HepG2 (cell line): Measurements from ENCODE around the gene C22orf31. TPM values are rescaled to one million over a fixed set of nuclear protein-coding genes. Genes with fewer than 3 reads are reported as not detected.
A peak's percentile ranks its signal among the peaks of the same experiment; 100 is the strongest.

Experiments
- ARNT ChIP-seq: fragments of 450-650 bp; IDR thresholded peaks from 2 replicates; pipeline ENCODE4 v1.6.1; 2017
- ATAD3A ChIP-seq: sonication (generic); formaldehyde crosslinking; IDR thresholded peaks from 2 replicates; pipeline ENCODE4 v1.4.0; 2020; ENCODE audit warnings: missing genetic modification reagents
- CCDC6 ChIP-seq: sonication (generic); formaldehyde crosslinking; IDR thresholded peaks from 2 replicates; pipeline ENCODE4 v1.8.1; 2022; ENCODE audit warnings: mild to moderate bottlenecking, missing genetic modification reagents, moderate library complexity
- CENPT ChIP-seq: sonication (generic); formaldehyde crosslinking; IDR thresholded peaks from 2 replicates; pipeline ENCODE4 v1.8.0; 2022; ENCODE audit warnings: low read depth, mild to moderate bottlenecking, moderate library complexity, missing genetic modification reagents
- DMAP1 ChIP-seq: IDR thresholded peaks from 2 replicates; pipeline ENCODE4 v1.6.1; 2016
- HHEX ChIP-seq: IDR thresholded peaks from 2 replicates; pipeline ENCODE4 v1.6.1; 2016; ENCODE audit warnings: control low read depth
- HNRNPL ChIP-seq: fragments of 200-400 bp; formaldehyde crosslinking; IDR thresholded peaks from 2 replicates; pipeline ENCODE4 v1.6.1; 2017; ENCODE audit warnings: mild to moderate bottlenecking, low read depth, low read length
- MXD4 ChIP-seq: IDR thresholded peaks from 2 replicates; pipeline ENCODE4 v1.6.1; 2016; ENCODE audit warnings: mild to moderate bottlenecking, missing biosample characterization, missing genetic modification reagents
- MYC ChIP-seq: sonication (generic); formaldehyde crosslinking; IDR thresholded peaks from 2 replicates; pipeline ENCODE4 v1.9.0; 2021; ENCODE audit warnings: missing genetic modification reagents, borderline replicate concordance
- NFE2L1 ChIP-seq: sonication (generic); formaldehyde crosslinking; IDR thresholded peaks from 2 replicates; pipeline ENCODE4 v1.4.0; 2020; ENCODE audit warnings: missing genetic modification reagents, mild to moderate bottlenecking, borderline replicate concordance
- PCBP1 ChIP-seq: fragments of 200-400 bp; formaldehyde crosslinking; IDR thresholded peaks from 2 replicates; pipeline ENCODE4 v1.6.1; 2017; ENCODE audit warnings: mild to moderate bottlenecking, low read depth, low read length, borderline replicate concordance
- PCBP2 ChIP-seq: fragments of 200-400 bp; formaldehyde crosslinking; optimal IDR thresholded peaks from 2 replicates; pipeline ENCODE3; 2018; ENCODE audit warnings: low read length, low read depth; ENCODE audit not compliant: poor library complexity, severe bottlenecking
- RARG ChIP-seq: sonication (generic); formaldehyde crosslinking; IDR thresholded peaks from 2 replicates; pipeline ENCODE4 v1.4.0; 2020; ENCODE audit warnings: low read depth, mild to moderate bottlenecking, missing genetic modification reagents
- RXRA ChIP-seq: sonication (generic); formaldehyde crosslinking; IDR thresholded peaks from 2 replicates; pipeline ENCODE4 v1.5.1; 2020; ENCODE audit warnings: missing genetic modification reagents
- SOX6 ChIP-seq, 2 experiments: fragments of 450-650 bp in 1 of 2; sonication (generic) in 1 of 2; formaldehyde crosslinking in 1 of 2; IDR thresholded peaks; 2 replicates each; pipeline versions ENCODE4 v1.4.0 to v1.6.1; 2017 to 2020; ENCODE audit warnings: antibody characterized with exemption in 1 of 2, mild to moderate bottlenecking in 1 of 2, missing genetic modification reagents in 1 of 2
- STAT5B ChIP-seq: sonication (generic); formaldehyde crosslinking; IDR thresholded peaks from 2 replicates; pipeline ENCODE4 v1.4.0; 2020; ENCODE audit warnings: missing genetic modification reagents
- ZFP90 ChIP-seq: sonication (generic); formaldehyde crosslinking; IDR thresholded peaks from 2 replicates; pipeline ENCODE4 v1.8.0; 2022; ENCODE audit warnings: missing genetic modification reagents, mild to moderate bottlenecking, inconsistent platforms, borderline replicate concordance
- ZNF138 ChIP-seq: sonication (generic); formaldehyde crosslinking; IDR thresholded peaks from 2 replicates; pipeline ENCODE4 v1.5.0; 2020; ENCODE audit warnings: mild to moderate bottlenecking, low read depth, missing genetic modification reagents
- ZNF501 ChIP-seq: sonication (generic); formaldehyde crosslinking; IDR thresholded peaks from 2 replicates; pipeline ENCODE4 v1.5.1; 2020; ENCODE audit warnings: mild to moderate bottlenecking, moderate library complexity, missing genetic modification reagents
- polyA plus RNA-seq, 8 experiments: library from polyadenylated mRNA; depleted of rRNA in 3 of 8; stranded (reverse) in 7 of 8; unstranded in 1 of 8; fragments of >200 nt; fragmentation: Illumina TruSeq in 4 of 8; extraction: Trizol in 4 of 8; gene quantifications; 2 replicates each; pipeline versions ENCODE4 v1.2.1 to v1.2.3, GENCODE V29; 2011 to 2016; ENCODE audit warnings: low read depth in 4 of 8, missing spikeins in 1 of 8, mixed read lengths in 1 of 8; ENCODE audit not compliant: insufficient read depth in 1 of 8
- total RNA-seq, 5 experiments: library from RNA; depleted of rRNA; stranded (reverse); fragments of >200 nt; fragmentation: Illumina TruSeq; extraction: Trizol; gene quantifications; 2 replicates each; pipeline ENCODE4 v1.2.3, GENCODE V29; 2016; ENCODE audit warnings: low read depth in 1 of 5
- TF ChIP-seq, protein P1 (sequence below): sonication (generic); formaldehyde crosslinking; IDR thresholded peaks from 2 replicates; pipeline ENCODE4 v1.4.0; 2020; ENCODE audit warnings: missing genetic modification reagents
- TF ChIP-seq, protein P2 (sequence below): sonication (generic); formaldehyde crosslinking; IDR thresholded peaks from 2 replicates; pipeline ENCODE4 v1.9.0; 2021; ENCODE audit warnings: missing genetic modification reagents, mild to moderate bottlenecking, borderline replicate concordance
- TF ChIP-seq, protein P3 (sequence below): sonication (generic); formaldehyde crosslinking; IDR thresholded peaks from 2 replicates; pipeline ENCODE4 v1.8.0; 2022; ENCODE audit warnings: missing genetic modification reagents, low read depth, mild to moderate bottlenecking, borderline replicate concordance
- TF ChIP-seq, protein P4 (sequence below): sonication (generic); formaldehyde crosslinking; IDR thresholded peaks from 2 replicates; pipeline ENCODE4 v1.8.1; 2023; ENCODE audit warnings: mild to moderate bottlenecking, moderate library complexity, missing genetic modification reagents

Gene C22orf31
- total and polyA plus RNA-seq, 2 of the 13 experiments (the other 11 are each of a cell fraction or from before 2014, with no cell fraction given), result not detected

DNA sequence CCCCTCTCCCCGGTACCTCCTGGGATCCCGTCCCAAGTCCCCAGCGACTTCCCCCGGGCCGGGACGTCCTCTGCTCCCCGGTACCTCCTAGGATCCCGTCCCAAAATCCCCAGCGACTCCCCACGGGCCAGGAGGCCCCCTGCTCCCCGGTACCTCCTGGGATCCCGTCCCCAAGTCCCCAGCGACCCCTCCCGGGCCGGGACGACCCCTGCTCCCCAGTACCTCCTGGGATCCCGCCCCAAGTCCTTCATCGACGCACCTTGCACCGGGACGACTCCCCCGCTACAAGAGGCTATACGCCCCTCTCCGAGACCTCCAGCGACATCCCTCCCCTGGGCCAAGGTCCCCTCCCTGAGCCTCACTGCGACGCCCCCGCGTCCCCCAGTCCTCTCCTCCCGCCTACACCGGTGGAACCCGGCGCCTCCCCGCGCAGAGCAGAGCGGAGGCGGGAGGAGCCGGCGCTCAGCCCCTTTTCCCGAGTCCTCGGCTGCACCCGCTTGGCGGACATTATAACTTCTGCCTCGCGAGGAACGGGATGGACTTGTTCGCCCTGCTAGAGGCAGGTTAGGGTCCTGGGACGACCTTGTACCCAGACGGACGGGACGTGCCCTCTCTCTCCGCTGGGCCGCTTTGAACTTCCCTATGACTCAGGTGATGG is 12.1 kb upstream of the C22orf31 start (continued):
- 0 out of 2 replicates have a peak, but pooled peaks have one; percentile 49 for TF ChIP-seq HNRNPL
- no peak for TF ChIP-seq ATAD3A
- TF ChIP-seq ZNF501, result peak; percentile 55
- TF ChIP-seq, protein P1, sequence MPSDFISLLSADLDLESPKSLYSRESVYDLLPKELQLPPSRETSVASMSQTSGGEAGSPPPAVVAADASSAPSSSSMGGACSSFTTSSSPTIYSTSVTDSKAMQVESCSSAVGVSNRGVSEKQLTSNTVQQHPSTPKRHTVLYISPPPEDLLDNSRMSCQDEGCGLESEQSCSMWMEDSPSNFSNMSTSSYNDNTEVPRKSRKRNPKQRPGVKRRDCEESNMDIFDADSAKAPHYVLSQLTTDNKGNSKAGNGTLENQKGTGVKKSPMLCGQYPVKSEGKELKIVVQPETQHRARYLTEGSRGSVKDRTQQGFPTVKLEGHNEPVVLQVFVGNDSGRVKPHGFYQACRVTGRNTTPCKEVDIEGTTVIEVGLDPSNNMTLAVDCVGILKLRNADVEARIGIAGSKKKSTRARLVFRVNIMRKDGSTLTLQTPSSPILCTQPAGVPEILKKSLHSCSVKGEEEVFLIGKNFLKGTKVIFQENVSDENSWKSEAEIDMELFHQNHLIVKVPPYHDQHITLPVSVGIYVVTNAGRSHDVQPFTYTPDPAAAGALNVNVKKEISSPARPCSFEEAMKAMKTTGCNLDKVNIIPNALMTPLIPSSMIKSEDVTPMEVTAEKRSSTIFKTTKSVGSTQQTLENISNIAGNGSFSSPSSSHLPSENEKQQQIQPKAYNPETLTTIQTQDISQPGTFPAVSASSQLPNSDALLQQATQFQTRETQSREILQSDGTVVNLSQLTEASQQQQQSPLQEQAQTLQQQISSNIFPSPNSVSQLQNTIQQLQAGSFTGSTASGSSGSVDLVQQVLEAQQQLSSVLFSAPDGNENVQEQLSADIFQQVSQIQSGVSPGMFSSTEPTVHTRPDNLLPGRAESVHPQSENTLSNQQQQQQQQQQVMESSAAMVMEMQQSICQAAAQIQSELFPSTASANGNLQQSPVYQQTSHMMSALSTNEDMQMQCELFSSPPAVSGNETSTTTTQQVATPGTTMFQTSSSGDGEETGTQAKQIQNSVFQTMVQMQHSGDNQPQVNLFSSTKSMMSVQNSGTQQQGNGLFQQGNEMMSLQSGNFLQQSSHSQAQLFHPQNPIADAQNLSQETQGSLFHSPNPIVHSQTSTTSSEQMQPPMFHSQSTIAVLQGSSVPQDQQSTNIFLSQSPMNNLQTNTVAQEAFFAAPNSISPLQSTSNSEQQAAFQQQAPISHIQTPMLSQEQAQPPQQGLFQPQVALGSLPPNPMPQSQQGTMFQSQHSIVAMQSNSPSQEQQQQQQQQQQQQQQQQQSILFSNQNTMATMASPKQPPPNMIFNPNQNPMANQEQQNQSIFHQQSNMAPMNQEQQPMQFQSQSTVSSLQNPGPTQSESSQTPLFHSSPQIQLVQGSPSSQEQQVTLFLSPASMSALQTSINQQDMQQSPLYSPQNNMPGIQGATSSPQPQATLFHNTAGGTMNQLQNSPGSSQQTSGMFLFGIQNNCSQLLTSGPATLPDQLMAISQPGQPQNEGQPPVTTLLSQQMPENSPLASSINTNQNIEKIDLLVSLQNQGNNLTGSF (CRISPR knock-in tag), result no peak
- TF ChIP-seq, protein P2, sequence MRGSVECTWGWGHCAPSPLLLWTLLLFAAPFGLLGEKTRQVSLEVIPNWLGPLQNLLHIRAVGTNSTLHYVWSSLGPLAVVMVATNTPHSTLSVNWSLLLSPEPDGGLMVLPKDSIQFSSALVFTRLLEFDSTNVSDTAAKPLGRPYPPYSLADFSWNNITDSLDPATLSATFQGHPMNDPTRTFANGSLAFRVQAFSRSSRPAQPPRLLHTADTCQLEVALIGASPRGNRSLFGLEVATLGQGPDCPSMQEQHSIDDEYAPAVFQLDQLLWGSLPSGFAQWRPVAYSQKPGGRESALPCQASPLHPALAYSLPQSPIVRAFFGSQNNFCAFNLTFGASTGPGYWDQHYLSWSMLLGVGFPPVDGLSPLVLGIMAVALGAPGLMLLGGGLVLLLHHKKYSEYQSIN (CRISPR knock-in tag), result no peak
- no peak for TF ChIP-seq PCBP2
- TF ChIP-seq HHEX (CRISPR knock-in tag), result no peak
- TF ChIP-seq MXD4 (CRISPR knock-in tag), result no peak
- TF ChIP-seq NFE2L1 (CRISPR knock-in tag), result no peak
- no peak for TF ChIP-seq SOX6 (IDR thresholded peaks at IDR 0.05)
- no peak for TF ChIP-seq SOX6 (CRISPR knock-in tag; IDR thresholded peaks at IDR 0.05)
- TF ChIP-seq, protein P3, sequence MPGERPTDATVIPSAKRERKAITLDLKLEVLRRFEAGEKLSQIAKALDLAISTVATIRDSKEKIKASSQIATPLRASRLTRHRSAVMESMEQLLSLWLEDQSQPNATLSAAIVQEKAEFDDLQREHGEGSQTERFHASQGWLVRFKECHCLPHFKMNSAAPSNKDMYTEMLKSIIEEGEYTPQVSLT, result no peak
- TF ChIP-seq ZFP90 (CRISPR knock-in tag), result no peak
- TF ChIP-seq DMAP1 (CRISPR knock-in tag), result 0 out of 2 replicates have a peak, but pooled peaks have one; percentile 17
- TF ChIP-seq, protein P4, sequence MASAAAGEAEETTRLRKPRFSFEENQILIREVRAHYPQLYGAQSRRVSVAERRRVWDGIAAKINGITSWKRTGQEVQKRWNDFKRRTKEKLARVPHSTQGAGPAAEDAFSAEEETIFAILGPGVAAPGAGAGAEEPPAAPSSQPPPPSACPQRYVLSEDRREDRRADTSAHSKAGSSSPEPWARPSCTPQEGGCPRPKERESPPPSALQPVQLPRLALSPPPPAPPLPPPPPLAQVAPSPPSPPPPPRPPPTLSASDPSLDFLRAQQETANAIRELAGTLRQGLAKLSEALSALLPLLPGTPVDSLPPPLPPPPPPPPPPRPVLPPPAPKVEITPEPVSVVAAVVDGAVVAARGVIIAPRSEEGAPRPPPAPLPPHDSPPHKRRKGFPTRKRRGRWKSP (CRISPR knock-in tag), result 0 out of 2 replicates have a peak, but pooled peaks have one; percentile 45
- no peak for TF ChIP-seq STAT5B (CRISPR knock-in tag)
- no peak for TF ChIP-seq ARNT
- TF ChIP-seq MYC (CRISPR knock-in tag), result no peak; the same call in 1 of the 2 replicates
- TF ChIP-seq ZNF138 (CRISPR knock-in tag), result no peak
- TF ChIP-seq RXRA, result peak; percentile 65
- TF ChIP-seq PCBP1, result 0 out of 2 replicates have a peak, but pooled peaks have one; percentile 29
- TF ChIP-seq RARG (CRISPR knock-in tag), result no peak
- no peak for TF ChIP-seq CENPT
- peak; percentile 62; the same call in 1 of the 2 replicates for TF ChIP-seq CCDC6 (CRISPR knock-in tag)
